ENCODE data around the gene EIF1AX. TPM values are rescaled to one million over a fixed set of nuclear protein-coding genes. Genes with fewer than 3 reads are reported as not detected.

The EIF1AX gene
- total RNA-seq, 1 experiment from 2014 or later = 55.5 TPM

GRCh38 chrX:20091499-20091898 lies 50.1 kb downstream of the EIF1AX start:
- H3K9me2 ChIP-seq (replicated peaks; ENCODE audit: insufficient read depth, low read length) = no peaks in the 10 kb centered on the region
- H3K79me2 ChIP-seq (ENCODE audit: low read length) = no peaks in the 10 kb centered on the region
- H3K9me3 ChIP-seq (ENCODE audit: low read length) = no peaks in the 10 kb centered on the region
- no peak overlapping the region for H3K27ac ChIP-seq (ENCODE audit: low read length)
- no peak overlapping the region for H3K4me3 ChIP-seq (ENCODE audit: low read length)
- H3K4me1 ChIP-seq (ENCODE audit: low read length) = no peaks in the 10 kb centered on the region
- H3K4me2 ChIP-seq (ENCODE audit: low read depth, low read length, poor library complexity, severe bottlenecking) = no peak overlapping the region
- DNase-seq = no peak
- no peak overlapping the region for H3K9ac ChIP-seq (ENCODE audit: low read length)
- H2AFZ ChIP-seq (ENCODE audit: low read length) = no peak overlapping the region
- no peaks in the 10 kb centered on the region for H4K20me1 ChIP-seq (ENCODE audit: insufficient read depth, low read depth, low read length)
- H3K27me3 ChIP-seq (ENCODE audit: low read length) = no peaks in the 10 kb centered on the region
- no peaks in the 10 kb centered on the region for H3K36me3 ChIP-seq (ENCODE audit: insufficient read depth, low read length)

GRCh38 chrX:20089845-20090244 lies 51.8 kb downstream of the EIF1AX start:
- Histone ChIP-seq H3K79me2 (ENCODE audit: low read length) (no peaks in the 10 kb centered on the region), H3K4me2 (ENCODE audit: low read depth, low read length, poor library complexity, severe bottlenecking) (no peak overlapping the region), H3K4me1 (ENCODE audit: low read length) (no peaks in the 10 kb centered on the region), H3K9ac (ENCODE audit: low read length) (no peak overlapping the region), H2AFZ (ENCODE audit: low read length) (no peak overlapping the region), H3K36me3 (ENCODE audit: insufficient read depth, low read length) (no peaks in the 10 kb centered on the region), H3K4me3 (ENCODE audit: low read length) (no peak overlapping the region), H3K9me3 (ENCODE audit: low read length) (no peaks in the 10 kb centered on the region), H3K27me3 (ENCODE audit: low read length) (no peaks in the 10 kb centered on the region), H3K9me2 (replicated peaks; ENCODE audit: insufficient read depth, low read length) (no peaks in the 10 kb centered on the region), H3K27ac (ENCODE audit: low read length) (no peak overlapping the region), H4K20me1 (ENCODE audit: insufficient read depth, low read depth, low read length) (no peaks in the 10 kb centered on the region)
- no peak for DNase-seq

- Histone ChIP-seq H2AFZ (ENCODE audit: low read length) (no peak overlapping the region), H3K36me3 (ENCODE audit: insufficient read depth, low read length) (no peaks in the 10 kb centered on the region), H3K9me3 (ENCODE audit: low read length) (no peaks in the 10 kb centered on the region), H4K20me1 (ENCODE audit: insufficient read depth, low read depth, low read length) (no peaks in the 10 kb centered on the region), H3K9ac (ENCODE audit: low read length) (no peak overlapping the region), H3K27me3 (ENCODE audit: low read length) (no peaks in the 10 kb centered on the region), H3K4me3 (ENCODE audit: low read length) (no peak overlapping the region), H3K79me2 (ENCODE audit: low read length) (no peaks in the 10 kb centered on the region), H3K4me2 (ENCODE audit: low read depth, low read length, poor library complexity, severe bottlenecking) (no peak overlapping the region), H3K27ac (ENCODE audit: low read length) (no peak overlapping the region), H3K9me2 (replicated peaks; ENCODE audit: insufficient read depth, low read length) (no peaks in the 10 kb centered on the region), H3K4me1 (ENCODE audit: low read length) (no peaks in the 10 kb centered on the region)
- DNase-seq = no peak
Observed at GRCh38 chrX:20080277-20080676, 61.4 kb downstream of the EIF1AX start.

Small RNAs within 50 kb of the gene (small RNA-seq; reads per million reads assigned to genes)
- gene RF00493 = 23.6 reads per million, percentile 97 among the genes with 10 or more reads in this experiment
- not detected for gene RF00494

Other genes with a start within 250 kb of the EIF1AX start
- gene BCLAF3, start 150.8 kb downstream of the EIF1AX start, total RNA-seq (2014; rRNA removed; shearing (Covaris generic); ENCODE audit: low replicate concordance) = 5.6 and 16.8 TPM in 2 replicates
- gene MAP7D2, start 24.9 kb downstream of the EIF1AX start, total RNA-seq (2014; rRNA removed; shearing (Covaris generic); ENCODE audit: low replicate concordance) = 15.1 and 16.6 TPM in 2 replicates
- gene RPS6KA3, start 125.1 kb upstream of the EIF1AX start, total RNA-seq (2014; rRNA removed; shearing (Covaris generic); ENCODE audit: low replicate concordance) = 22.8 and 35.0 TPM in 2 replicates